ENCODE measurements around the gene CHMP6.

Gene CHMP6

DNA sequence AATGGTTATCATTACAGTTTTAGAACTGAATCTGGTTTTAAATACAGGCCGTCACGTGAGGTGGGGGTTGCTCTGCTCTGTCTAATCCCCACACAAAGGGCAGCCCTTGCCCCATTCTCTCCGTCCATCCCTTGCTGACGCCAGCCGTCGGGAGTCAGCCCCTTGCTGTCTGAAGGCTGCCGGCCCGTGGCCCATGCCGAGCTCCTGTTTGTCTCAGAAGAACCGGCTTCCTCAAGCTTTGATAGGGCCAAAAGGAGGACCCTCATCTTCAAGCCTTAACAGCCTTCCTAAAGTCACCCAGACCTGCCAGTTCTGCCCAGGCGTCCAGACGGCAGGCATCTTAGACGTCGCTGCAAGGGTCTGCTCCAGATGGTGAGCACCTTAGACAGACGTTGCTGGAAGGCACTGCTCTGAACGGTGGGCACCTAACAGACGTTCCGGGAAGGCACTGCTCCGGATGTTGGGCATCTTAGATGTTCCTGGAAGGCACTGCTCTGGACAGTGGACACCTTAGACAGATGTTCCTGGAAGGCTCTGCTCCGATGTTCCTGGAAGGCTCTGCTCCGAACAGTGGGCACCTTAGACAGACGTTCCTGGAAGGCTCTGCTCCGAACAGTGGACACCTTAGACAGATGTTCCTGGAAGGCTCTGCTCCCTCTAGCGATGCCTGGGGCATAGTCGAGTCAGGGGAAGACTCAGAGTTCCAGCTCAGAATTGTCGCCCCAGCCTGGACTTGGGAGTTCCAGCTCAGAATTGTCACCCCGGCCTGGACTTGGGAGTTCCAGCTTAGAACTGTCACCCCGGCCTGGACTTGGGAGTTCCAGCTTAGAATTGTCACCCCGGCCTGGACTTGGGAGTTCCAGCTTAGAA lies 35.1 kb upstream of the CHMP6 start:
- no peak for DNase-seq (ENCODE audit: low read depth, low spot score)

DNA sequence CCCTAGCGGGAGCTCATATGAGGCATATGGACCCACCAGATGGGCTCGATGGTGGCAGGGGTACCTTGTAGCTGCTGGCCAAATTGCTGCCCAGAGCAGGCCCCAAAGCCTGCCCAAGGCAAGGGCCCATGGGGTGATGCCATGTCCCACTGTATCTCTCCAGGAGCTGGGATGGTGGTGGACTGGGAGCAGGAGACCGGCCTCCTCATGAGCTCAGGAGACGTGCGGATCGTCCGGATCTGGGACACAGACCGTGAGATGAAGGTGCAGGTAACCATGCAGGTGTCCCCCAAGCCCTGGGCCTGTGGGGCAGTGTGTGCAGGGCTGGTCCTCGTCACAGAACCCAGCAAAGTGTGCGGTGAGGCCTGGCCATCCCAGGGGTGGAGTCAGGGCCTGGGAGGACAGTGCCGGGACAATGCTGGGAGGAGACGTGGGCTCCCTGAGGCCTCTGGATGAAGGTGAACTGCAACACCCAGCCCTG lies 34.1 kb upstream of the CHMP6 start:
- no peak for DNase-seq (ENCODE audit: low read depth, low spot score)

DNA sequence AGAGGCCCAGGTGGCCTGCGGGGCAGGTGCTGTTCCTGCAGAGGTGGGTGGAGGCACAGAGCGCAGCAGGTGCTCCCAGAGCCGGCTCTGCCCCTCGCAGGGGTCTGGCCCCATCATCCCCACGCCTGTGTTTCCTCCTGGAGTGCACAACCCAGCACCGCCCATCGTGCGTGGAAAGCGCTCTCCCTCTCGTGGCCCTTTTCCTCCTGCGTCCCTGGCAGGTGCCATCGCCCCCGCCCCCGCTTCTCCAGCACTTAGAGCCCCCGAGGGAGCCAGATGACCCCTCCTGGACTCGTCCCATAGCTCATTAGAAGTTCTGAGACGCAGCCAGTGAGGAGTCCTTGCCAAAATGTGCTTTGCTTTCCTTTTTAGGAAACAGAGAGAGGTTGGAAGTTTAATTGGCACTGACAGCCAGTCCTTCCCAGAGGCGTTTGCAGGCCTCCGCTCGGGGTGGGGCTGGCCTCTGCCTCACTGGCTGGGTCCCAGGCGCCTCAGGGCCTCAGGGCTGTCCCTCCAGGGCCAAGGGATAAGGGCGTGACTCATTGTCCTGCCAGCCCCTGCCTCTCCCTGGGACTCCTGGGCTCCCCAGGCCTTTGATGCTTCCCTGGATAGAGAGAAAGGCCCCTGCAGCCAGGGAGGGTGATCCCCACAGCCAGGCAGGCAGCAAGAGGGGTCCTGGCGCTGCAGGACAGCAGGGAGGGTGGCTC lies 32.2 kb upstream of the CHMP6 start:
- no peak for DNase-seq (ENCODE audit: low read depth, low spot score)

DNA sequence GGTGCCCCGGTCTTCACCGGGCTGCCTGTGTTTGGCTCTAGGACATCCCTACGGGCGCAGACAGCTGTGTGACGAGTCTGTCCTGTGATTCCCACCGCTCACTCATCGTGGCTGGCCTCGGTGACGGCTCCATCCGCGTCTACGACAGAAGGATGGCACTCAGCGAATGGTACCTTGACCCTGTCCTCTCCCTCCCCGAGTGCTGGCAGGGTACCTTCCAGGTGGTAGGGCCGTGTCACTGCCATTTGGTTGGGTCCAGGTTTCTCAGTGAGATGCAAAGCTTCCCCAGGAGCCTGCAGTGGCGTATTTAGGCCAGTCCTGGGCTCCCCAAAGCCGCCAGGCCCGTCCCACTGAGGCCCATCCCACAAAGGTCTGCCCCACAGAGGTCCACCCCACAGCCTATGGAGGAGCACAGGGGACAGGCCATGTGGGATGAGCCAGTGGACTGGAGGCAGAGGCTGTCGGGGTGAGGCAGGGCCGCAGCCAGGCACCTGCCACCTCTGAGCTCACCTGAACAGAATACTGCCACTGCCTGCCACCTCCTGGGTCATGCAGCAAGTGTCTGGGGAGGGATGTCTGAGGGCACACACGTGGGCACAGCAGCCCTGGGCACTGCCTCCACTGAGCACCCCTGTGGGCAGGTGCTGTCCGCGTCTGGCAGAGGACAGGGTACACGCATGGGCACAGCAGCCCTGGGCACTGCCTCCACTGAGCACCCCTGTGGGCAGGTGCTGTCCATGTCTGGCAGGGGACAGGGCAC lies 31.4 kb upstream of the CHMP6 start:
- no peak for DNase-seq (ENCODE audit: low read depth, low spot score)

DNA sequence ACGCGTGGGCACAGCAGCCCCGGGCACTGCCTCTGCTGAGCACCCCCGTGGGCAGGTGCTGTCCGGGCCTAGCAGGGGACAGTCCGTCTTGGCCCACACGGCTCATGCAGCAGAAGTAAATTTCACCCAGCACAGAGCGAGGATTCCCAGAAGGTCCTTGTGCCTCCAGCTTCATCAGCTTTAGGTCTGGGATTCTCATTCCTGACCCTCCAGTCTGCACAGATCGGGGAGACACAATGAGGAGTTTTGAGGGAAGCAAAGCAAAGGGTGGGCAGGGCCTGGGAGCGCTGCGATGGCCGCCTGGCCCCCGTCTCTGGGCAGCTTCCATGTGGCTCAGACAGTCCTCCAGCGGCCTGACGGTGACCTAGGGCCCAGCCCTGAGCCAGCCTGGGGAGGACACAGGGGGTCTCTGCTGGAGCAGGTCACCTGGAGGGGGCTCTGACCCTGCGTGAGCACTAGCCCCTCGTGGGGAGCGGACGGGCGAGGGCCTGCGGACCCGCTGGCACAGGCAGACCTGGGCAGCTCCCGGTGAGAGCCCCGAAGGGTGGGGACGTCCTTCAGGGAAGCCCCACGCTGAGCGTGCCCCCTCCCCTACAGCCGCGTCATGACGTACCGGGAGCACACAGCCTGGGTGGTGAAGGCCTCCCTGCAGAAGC lies 30.7 kb upstream of the CHMP6 start:
- no peak for DNase-seq (ENCODE audit: low read depth, low spot score)

DNA sequence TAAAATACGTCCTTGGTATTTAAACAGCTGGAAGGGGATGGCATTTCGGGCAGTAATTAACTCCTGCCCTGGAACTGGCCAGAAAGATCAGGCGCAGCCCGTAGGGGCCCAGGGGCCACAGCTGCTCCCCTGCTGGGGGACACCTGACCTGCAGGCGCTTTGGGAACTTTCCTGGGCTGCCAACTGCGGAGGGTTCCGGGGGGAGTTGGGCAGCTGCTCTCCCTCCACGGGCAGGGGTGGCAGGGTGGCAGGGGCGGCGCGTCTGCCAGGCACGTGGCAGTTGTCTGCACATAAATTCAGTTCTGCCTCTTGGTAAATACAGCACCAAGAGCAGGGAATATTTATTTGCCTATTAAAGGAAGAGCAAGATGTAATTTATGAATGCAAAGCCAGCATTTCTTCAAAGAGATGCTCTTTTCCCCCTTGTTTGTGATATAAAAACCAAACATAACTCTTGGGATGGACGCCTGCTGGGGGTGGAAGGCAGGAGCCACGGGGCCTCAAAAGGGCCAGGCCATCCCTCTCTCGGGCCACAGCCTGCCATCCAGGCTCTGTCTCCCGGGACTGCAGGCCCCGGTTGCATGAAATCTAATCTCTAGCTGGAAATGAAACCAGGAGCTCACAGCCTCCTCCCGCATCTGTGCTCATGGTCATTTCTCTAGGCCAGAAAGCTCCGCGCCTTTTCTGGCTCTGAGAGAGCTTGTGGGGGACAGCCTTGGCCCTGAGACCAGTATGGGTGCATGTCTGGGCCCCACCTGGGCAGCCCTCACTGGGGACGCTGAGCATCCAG lies 29.9 kb upstream of the CHMP6 start:
- DNase-seq (ENCODE audit: low read depth, low spot score) = no peak

DNA sequence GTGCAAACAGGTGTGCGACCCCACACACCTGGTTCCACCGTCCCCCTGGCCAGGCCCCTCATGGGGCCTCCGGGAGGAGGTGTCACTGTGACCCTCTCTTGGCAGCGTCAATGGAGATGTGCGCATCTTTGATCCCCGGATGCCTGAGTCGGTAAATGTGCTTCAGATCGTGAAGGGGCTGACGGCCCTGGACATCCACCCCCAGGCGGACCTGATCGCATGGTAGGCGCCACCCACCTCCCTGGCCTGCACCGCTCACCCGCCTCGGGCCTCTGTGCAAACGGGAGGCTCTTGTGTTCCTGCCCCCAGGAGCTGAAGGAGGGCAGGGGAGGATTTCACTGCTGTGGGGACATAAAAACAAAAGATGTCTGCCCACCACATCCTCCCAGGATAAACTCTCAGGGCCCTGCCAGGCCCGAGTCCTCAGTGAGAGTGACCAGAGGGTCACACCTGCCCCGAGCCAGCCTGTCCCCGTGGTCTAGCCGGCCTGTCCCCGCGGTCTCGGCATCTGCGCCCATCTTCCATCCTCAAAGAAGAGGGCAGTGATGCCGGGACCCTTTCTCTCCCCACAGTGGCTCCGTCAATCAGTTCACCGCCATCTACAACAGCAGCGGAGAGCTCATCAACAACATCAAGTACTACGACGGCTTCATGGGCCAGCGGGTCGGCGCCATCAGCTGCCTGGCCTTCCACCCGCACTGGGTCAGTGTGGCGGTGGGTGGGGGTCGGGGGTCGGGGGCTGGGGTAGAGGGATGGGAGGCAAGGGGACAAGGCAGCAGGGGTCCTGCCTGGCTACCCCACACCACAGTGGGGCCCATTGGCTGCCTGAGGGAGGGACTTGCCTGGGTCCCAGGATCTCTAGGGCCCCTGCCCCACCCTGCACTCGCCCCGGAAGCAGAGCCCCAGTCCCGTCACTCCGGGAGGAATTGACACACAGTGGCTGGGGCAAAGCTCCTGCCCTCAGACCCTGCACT lies 29.0 kb upstream of the CHMP6 start:
- no peak for DNase-seq (ENCODE audit: low read depth, low spot score)

DNA sequence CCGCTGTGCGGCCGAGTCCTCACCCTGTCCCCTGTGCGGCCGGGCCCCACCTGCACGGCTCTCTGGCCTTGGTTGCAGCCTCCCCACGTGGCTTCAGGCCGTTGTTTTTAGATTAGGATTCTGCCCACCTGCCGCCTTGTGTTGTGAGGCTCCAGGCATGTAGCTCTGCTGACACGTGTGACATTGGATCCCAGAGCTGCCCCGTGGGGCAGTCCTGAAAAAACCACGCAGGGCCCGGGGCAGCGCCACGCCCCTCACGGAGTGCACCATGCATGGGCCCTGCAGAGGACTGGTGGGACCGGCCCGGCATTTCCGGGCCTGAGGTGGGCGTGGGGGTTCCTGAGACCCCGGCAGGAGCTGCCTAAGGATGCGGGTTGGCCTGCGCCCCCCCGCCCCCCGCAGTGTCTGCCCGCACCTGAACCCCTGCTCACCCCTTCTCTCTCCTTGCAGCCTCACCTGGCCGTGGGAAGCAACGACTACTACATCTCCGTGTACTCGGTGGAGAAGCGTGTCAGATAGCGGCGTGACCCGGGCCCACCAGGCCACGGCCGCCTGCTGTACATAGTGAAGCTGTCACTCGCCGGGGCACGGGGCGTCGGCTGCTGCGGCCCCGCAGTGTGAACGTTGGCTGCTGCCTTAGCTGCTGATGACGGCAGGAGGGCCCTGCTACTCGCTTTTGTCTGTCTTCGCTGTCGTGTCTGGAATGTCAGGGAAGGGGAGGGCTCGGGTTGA lies 27.7 kb upstream of the CHMP6 start:
- no peak for DNase-seq (ENCODE audit: low read depth, low spot score)

DNA sequence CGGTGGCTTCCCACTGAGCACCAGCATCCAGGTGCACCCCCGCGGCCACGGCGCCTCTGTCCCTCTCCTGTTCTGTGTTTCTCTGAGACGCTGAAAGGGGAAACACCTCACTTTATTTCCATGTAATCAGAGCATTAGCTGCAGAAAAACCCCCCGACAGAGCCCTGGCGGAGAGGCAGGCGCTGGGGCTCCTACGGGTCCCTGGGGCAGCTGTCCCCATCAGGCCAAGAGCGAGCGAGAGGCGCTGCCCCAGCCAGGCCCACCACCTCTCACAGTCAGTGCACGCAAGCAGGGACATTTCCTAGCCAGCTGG lies 27.1 kb upstream of the CHMP6 start:
- no peak for DNase-seq (ENCODE audit: low read depth, low spot score)

DNA sequence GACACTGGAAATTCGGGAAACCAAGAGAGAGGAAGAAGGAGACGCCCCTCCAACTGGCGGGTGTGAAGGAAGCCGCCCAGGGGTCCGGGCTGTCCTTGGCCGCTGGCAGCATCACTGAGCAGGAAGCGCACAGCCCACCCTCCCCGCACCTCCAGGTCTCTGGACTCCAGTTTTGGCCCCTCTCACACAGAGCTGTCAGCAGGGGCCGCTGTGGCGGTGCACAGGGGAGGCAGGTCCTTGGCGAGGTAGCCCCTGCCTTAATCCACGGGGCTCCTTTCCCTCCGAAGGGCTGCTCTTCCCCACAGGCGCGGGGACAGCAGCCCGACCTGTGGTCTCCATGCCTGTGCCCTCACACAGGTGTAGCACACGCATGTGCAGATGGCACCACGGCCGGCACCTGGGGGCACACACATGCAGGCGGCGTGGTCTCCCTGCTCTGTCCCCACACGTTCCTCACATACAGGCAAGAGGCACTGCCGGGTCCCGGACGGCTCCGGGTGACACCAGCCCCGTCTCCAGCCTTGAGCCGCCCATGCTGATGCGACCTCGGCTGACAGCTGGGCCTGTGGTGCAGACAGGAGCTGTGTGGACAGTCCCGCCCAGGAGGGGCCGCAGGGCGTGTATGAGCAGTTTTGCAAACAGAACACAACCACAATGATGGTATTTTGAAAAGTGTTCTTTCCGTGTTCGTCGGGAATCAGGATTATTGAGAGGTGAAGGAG lies 26.6 kb upstream of the CHMP6 start:
- DNase-seq (ENCODE audit: low read depth, low spot score) = no peak

DNA sequence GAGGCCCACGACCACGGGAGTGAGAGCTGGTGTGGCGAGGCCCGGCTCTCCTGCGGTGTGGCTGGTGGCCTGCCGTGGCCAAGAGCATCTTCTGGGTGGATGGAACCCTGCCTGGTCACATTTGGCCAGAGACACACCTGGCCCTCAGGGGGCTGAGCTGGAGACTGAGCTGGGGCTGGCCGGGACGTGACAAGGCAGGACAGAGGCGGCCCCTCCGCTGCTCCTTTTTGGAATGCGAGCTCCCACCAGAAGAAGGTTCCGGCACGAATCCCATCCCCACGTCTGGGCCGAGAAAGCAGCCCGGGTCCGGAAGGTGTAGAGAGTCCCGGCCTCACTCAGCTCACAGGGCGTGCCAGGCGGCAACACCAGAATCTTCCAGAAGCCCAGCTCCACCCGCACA lies 26.0 kb upstream of the CHMP6 start:
- no peak for DNase-seq (ENCODE audit: low read depth, low spot score)

DNA sequence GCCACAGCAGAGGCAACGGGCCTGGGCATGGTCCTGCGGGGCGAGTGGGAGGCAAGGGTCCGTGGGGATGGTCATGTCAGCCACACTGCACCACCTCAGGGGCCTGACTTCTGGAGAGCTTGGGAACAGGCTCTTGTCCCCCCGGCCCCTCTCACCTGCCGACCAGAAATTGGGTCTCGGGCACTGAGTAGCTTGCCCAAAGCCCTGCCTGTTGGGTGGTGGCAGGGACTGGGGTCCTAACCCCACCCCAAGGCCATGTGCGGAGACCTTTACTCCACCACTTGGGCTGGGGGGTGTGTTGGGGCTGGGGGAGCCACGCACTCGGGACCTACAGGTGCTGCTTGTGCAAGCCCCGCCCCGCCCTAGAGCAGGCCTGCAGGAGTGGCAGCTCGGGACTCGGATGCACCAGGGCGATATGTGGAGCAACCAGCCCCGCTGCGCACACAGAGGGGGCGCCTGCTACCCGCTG lies 24.2 kb upstream of the CHMP6 start:
- no peak for DNase-seq (ENCODE audit: low read depth, low spot score)

DNA sequence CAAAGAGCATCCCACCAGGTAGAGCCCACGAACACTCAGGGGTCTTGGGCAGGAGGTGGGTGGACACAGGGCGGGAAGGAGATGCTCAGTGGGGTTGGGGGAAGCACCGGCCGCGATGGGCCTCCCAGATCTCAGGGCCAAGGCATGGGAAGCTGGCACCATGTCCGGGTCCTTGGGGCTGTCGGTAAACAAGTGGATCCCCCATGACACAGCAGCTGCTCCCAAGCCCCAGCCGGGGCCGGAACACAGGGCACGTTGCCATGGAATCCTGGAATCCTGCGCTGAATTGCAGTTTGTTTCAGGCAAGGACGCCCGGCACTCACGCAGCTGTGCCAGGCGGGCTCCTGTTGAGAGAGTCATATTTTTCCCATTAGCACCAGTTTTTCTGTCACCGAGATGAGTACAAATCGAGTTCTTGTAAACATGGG lies 23.0 kb upstream of the CHMP6 start:
- no peak for DNase-seq (ENCODE audit: low read depth, low spot score)

DNA sequence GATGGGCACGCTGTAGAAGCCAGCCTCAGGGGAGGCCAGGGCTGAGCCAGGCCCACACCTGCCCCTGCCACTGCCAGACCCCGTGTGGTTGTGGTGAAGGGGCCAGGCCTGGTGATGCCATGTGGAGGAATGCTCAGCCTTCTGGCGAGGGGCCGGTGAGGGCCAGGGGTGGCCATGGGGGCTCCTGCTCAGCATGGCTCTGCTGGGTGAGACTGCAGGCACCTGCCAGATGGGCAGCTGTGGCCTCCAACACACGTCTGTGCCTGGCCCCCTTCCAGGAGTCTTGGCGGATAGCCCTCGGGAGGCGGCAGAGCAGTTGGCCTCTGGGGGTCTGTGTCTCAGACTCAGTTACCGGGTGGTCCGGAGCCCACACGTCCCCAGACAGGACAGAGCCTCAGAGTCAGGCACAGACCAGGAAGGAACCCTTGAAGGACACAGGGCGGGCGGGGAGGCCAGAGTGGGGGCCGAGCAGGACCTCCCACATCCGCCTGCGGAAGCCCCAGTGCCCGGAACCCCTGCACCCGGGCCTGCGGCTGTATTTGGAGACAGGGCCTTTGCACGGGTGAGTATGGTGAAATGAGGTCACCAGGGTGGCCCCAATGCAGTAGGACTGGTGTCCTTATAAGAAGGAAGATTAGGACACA lies 22.5 kb upstream of the CHMP6 start:
- no peak for DNase-seq (ENCODE audit: low read depth, low spot score)

DNA sequence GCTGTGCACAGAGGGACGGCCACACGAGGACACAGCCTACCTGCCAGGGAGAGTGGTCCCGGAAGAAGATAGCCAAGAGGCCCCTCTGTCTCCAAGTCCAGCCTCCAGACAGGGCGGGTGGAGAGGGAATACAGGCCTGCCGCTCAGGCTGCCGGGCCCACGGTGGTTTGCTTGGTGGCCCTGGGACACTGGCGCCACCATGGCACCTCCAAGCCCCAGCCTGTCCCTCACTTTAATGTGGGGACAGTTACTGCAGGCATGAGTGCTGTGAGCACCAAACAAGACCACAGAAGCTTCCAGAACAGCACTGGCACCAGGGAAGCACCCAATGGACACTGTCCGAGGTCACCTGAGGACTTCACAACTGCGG lies 22.0 kb upstream of the CHMP6 start:
- no peak for DNase-seq (ENCODE audit: low read depth, low spot score)

DNA sequence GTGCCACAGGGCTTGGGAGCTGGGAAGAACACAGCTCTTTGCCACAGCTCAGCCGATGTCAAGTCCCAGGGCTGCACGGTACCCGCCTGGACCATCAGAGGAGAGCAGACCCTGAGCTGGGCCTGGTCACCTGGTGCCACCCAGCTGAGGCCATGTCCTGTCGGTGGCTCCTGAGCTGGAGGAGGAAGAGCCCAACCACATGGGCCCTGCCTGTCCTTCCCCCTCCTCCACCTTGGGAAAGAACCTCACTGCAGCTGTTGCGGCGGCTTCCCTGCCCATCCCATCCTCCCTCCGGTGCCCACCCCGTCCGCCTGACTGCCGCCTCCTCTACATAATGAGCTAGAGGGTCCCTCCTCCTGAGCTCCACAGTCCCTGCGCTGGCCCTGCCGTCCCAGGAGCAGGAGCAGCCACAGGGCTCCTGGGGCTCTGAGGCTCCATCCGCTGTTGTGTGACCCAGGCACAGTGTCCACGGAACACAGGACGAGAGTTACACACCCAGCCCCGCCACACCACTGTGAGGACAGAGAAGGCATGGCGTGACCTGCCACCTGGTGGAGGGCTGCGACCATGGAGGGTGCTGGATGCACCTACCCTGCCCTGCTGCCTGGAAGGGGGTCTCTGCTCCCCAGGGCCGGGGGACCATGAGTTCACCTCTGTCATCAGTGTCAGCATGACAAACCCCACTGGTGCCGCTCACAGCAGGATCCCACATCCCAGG lies 21.4 kb upstream of the CHMP6 start:
- DNase-seq (ENCODE audit: low read depth, low spot score) = no peak
